Measurements from ENCODE around the gene AAR2.

The AAR2 gene

GRCh38 chr20:36275441-36276189 lies 39.3 kb downstream of the AAR2 start:
- DNase-seq (ENCODE audit: insufficient read length, low spot score) (no peak), FAIRE-seq (no peak)

DNA sequence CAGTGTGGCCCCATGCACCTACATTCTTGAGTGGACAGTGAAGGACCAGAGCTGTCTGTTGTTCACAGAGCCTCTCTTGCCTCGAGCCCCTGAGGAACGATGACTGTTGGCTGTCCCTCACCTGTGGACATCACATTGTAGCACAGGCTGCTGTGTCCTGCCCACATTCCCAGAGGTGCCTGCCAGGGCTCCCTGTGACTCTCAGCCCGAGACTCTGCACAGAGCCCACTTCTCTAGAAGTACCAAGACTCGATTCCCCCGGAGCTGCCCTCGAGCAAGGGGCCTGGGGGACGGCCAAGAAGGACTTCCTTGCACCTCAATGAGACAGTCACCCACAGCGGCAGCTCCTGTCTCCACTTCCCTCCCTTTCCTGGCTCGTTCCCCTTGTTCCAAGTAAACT lies 41.3 kb downstream of the AAR2 start:
- DNase-seq (ENCODE audit: insufficient read length, low spot score) = no peak
- no peak for FAIRE-seq

DNA sequence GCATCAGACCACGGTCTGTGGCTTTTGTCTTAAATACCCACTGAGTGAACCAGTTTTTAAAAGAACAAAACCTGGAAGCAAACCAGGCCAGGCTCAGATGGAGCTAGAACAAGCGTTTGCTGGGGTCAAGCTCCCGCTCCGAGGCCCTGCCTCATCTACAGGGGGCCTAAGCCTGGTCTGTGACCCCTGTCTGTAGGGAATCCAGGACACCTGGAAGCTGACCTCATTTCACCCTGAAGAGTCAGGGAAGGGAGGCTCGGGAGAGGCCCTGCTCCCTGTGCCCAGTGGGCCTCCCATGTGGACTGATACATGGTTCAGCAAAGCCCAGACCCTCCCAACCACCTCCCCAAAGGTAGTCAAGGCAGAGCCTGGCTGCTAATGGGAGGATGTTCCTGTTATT lies 43.1 kb downstream of the AAR2 start:
- FAIRE-seq = no peak
- DNase-seq (ENCODE audit: insufficient read length, low spot score) = no peak

DNA sequence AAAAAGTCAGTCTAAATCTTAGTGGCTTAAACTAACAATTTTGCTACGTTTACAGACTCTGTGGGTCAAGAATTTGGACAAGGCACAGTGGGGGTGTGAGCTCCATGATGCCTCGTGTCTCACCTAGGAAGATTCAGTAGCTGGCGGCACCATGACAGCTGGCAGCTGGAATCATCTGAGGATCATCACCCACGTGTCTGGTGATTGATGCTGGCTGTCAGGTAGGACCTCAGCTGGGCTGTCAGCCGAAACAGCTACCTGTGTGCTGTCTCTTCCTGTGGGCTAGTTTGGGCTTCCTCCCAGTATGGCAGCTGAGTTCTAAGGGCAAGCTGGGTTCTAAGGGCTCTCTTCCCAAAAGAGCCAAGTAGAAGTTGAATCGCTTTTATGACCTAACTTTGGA lies 43.5 kb downstream of the AAR2 start:
- DNase-seq (ENCODE audit: insufficient read length, low spot score) = no peak
- no peak for FAIRE-seq

- FAIRE-seq (no peak), DNase-seq (ENCODE audit: insufficient read length, low spot score) (no peak)
Measured at GRCh38 chr20:36281785-36282380, 45.6 kb downstream of the AAR2 start.

GRCh38 chr20:36284751-36285150 lies 48.5 kb downstream of the AAR2 start:
- DNase-seq (ENCODE audit: insufficient read length, low spot score) = no peak
- FAIRE-seq = no peak

- DNase-seq (ENCODE audit: insufficient read length, low spot score) (no peak), FAIRE-seq (no peak)
Measured at GRCh38 chr20:36285746-36286447, 49.6 kb downstream of the AAR2 start.

DNA sequence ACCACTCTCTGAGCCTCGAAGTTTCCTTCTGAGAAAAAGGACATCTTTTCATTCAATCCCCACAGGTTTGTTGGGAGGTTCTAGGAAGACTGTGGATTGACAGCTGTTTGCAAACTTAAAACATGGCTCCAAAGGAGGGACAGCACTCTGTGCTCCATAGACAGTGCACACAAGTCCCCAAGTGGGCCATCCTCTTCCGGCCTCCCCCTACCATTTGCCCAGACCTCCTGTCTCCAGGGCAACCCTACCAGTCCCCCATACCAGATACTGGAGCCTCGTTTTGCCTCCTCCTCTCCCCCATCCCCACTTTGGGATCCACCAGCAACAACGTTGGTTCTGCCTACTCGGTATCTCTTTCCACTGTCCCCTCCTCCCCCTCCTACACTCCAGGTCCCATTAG lies 61.4 kb downstream of the AAR2 start:
- no peak for FAIRE-seq
- DNase-seq (ENCODE audit: insufficient read length, low spot score) = no peak

GRCh38 chr20:36298061-36298460 lies 61.8 kb downstream of the AAR2 start:
- FAIRE-seq (no peak), DNase-seq (ENCODE audit: insufficient read length, low spot score) (no peak)

- FAIRE-seq (no peak), DNase-seq (ENCODE audit: insufficient read length, low spot score) (no peak)
Measured at GRCh38 chr20:36298795-36299339, 62.6 kb downstream of the AAR2 start.

- FAIRE-seq (no peak), DNase-seq (ENCODE audit: insufficient read length, low spot score) (no peak)
Measured at GRCh38 chr20:36299459-36299858, 63.2 kb downstream of the AAR2 start.

DNA sequence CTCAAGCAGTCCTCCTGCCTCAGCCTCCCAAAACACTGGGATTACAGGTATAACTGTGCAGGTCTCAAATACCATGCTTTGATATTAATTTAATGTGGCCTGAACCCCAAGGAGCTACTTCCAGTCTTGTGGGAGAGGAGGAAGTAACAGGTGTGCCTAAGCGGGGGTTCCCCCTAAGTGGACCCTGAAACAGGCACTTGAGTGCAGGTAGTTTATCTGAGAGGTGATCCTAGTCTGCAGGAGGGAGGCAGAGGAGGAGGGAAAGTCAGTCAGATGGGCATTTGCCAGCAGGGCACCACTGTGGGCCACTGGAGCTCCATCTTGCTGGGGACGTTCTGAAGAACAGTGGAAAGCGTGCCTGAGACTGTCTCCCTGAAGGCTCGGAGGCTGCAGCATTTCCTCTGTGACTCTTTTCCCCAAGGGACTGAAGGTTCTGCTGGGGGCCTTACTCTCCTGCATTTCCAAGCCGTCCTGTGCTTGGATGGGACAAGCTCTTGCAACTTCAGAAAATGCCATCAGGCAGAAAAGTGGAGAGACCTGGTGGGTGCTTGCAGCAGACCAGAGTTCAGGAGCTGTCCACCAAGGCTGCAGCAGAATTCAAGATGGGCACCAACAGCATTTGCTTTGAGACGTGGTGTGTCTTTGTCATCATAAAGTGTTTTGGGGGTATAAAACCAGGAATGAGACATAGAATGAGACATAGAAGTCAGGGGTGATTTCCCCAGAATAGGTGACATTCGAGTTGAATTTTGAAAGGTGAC lies 65.3 kb downstream of the AAR2 start:
- FAIRE-seq (no peak), DNase-seq (ENCODE audit: insufficient read length, low spot score) (no peak)

- FAIRE-seq = no peak
Measured at GRCh38 chr20:36303020-36303595, 66.8 kb downstream of the AAR2 start.

GRCh38 chr20:36303831-36304230 lies 67.6 kb downstream of the AAR2 start:
- no peak for DNase-seq (ENCODE audit: insufficient read length, low spot score)
- no peak for FAIRE-seq

More at GRCh38 chr20:36303020-36303595, 66.8 kb downstream of the AAR2 start:
- DNase-seq (ENCODE audit: insufficient read length, low spot score) = no peak

- no peak for FAIRE-seq
- DNase-seq (ENCODE audit: insufficient read length, low spot score) = no peak
Measured at GRCh38 chr20:36304786-36305495, 68.7 kb downstream of the AAR2 start.

- no peak for DNase-seq (ENCODE audit: insufficient read length, low spot score)
- no peak for FAIRE-seq
Measured at GRCh38 chr20:36305602-36306551, 69.6 kb downstream of the AAR2 start, which contains the start of gene DLGAP4. TSS of gene DLGAP4 (plus strand) at chr20:36306339. CDS start at chr20:36431718, 125,379 bp downstream.

Measured in GM19239 (cell line).